Chondrocyte (in vitro differentiated cells): Measurements from ENCODE around the gene POP5. TPM values are rescaled to one million over a fixed set of nuclear protein-coding genes. Genes with fewer than 3 reads are reported as not detected.

Experiments used
- DNase-seq: peaks from one replicate; pipeline ENCODE4 v3.0.0; 2021; ENCODE audit warnings: mixed read lengths, low spot score
- H3K27ac Mint-ChIP-seq: one replicate; pipeline ENCODE4 v1.8.0; 2021; ENCODE audit warnings: mild to moderate bottlenecking, moderate library complexity, mixed read lengths; ENCODE audit not compliant: unreplicated experiment
- H3K27me3 Mint-ChIP-seq: 2 replicates; pipeline ENCODE4 v1.8.0; 2021; ENCODE audit warnings: low read depth, mixed read lengths
- H3K36me3 Mint-ChIP-seq: 2 replicates; pipeline ENCODE4 v1.8.0; 2021; ENCODE audit warnings: low read depth, mixed read lengths
- H3K4me1 Mint-ChIP-seq: 2 replicates; pipeline ENCODE4 v1.8.0; 2021; ENCODE audit warnings: low read depth, mild to moderate bottlenecking, mixed read lengths
- H3K4me3 Mint-ChIP-seq: one replicate; pipeline ENCODE4 v1.8.0; 2021; ENCODE audit warnings: mild to moderate bottlenecking, moderate library complexity, mixed read lengths; ENCODE audit not compliant: unreplicated experiment
- H3K9me3 Mint-ChIP-seq: 2 replicates; pipeline ENCODE4 v1.8.0; 2021; ENCODE audit warnings: low read depth, mixed read lengths
- CTCF ChIP-seq: fragments of 200-600 bp; sonication (generic); IDR thresholded peaks from 2 replicates; pipeline ENCODE4 v1.5.0; 2021; ENCODE audit warnings: antibody characterized with exemption, mild to moderate bottlenecking, moderate library complexity
- total RNA-seq: library from RNA; stranded (reverse); gene quantifications from 3 replicates; pipeline ENCODE4 v1.2.1, GENCODE V29; 2021

The POP5 gene
- total RNA-seq, 1 donor from 2014 or later, result 27.8 TPM

DNA sequence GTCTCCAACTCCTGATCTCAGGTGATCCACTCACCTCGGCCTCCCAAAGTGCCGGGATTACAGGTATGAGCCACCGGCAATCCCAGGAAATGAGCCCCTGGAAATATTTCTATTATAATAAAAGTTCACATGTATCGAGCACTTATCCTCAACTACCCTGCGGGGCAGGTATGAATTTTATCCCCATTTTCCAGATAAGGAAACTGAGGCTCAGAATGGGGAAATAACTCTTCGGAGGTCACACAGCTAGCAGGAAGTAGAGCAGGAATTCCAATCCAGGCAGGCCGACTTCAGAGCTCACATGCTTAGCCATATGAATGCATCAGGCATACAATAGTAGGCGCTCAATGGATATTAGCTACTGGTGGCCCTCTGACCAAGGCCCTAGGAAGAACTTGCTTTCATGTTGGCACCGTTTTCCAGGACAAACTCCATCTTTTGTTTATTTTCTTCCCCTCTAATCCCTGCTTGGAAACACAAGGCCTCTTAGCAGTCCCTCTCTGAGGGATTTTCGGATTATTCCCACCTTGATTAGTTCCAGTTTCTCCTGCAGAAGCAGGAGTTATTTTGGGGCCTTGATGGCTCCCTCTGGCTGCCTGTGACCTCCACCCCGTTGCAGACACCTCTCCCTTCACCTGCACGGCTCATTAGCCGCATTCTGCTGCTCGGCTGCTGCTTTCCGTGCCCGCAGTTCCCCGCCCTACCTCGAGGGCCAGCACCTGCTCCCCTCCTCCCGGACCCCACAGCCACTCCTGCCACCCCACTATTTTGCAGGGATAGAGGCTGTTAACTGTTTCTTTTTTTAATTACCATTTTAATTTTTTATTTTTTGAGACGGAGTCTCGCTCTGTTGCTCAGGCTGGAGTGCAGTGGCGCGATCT is 18.7 kb upstream of the POP5 start:
- no peak overlapping the region for H3K4me3 Mint-ChIP-seq
- no peaks in the 10 kb centered on the region for H3K9me3 Mint-ChIP-seq
- no peak overlapping the region for H3K27ac Mint-ChIP-seq
- no peaks in the 10 kb centered on the region for H3K36me3 Mint-ChIP-seq
- no peak for DNase-seq
- H3K4me1 Mint-ChIP-seq, result peaks cover 7% of the 10 kb centered on the region
- no peaks in the 10 kb centered on the region for H3K27me3 Mint-ChIP-seq
- TF ChIP-seq CTCF, result no peak

- H3K9me3 Mint-ChIP-seq, result no peaks in the 10 kb centered on the region
- TF ChIP-seq CTCF, result no peak
- no peaks in the 10 kb centered on the region for H3K36me3 Mint-ChIP-seq
- DNase-seq, result no peak
- peaks cover 7% of the 10 kb centered on the region for H3K4me1 Mint-ChIP-seq
- H3K4me3 Mint-ChIP-seq, result no peak overlapping the region
- no peak overlapping the region for H3K27ac Mint-ChIP-seq
- H3K27me3 Mint-ChIP-seq, result no peaks in the 10 kb centered on the region
Measured at GRCh38 chr12:120598674-120599463, 17.7 kb upstream of the POP5 start.

DNA sequence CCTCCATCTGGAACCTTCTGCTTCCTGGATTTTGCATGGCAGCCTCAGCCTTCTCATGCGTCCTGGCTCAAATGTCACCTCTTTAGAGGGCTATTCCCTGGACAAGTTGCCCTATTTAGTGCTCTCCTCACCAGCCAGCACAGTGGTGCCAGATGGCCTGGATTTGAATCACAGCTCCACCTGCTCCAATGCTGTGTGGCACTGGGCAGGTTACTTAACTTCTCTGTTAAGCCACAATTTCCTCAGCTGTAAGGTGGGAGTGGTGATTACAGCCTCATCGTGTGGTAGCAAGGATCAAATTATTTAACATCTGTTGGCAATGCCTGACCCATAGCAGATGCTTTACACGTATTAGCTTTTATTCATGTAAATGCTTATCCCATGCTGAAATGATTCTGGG is 16.7 kb upstream of the POP5 start:
- Mint-ChIP-seq H3K9me3 (no peaks in the 10 kb centered on the region), H3K27me3 (no peaks in the 10 kb centered on the region), H3K4me1 (peaks cover 7% of the 10 kb centered on the region), H3K27ac (no peak overlapping the region), H3K4me3 (no peak overlapping the region), H3K36me3 (no peaks in the 10 kb centered on the region)
- DNase-seq, result no peak
- no peak for TF ChIP-seq CTCF

DNA sequence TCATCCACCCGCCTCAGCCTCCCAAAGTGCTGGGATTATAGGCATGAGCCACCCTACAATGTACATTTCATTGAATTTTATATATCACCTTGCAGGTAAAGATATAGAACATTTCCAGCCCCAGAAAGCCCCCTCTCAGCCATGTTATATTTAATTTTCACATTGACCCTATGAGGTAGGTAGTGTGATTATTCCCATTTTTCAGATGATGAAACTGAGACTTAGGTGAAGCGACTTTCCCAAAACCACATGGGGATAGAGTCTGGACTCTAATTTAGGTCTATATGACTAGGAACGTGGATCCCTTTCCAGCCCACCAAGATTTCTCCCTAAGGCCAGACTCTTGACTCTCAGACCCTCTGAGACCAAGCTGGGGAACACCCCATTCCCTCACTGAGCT is 15.7 kb upstream of the POP5 start:
- H3K27ac Mint-ChIP-seq, result no peak overlapping the region
- H3K9me3 Mint-ChIP-seq, result no peaks in the 10 kb centered on the region
- H3K4me3 Mint-ChIP-seq, result no peak overlapping the region
- peaks cover 7% of the 10 kb centered on the region for H3K4me1 Mint-ChIP-seq
- no peak for TF ChIP-seq CTCF
- DNase-seq, result no peak
- H3K27me3 Mint-ChIP-seq, result no peaks in the 10 kb centered on the region
- no peaks in the 10 kb centered on the region for H3K36me3 Mint-ChIP-seq
